ENCODE data around the gene JARID2. TPM values are rescaled to one million over a fixed set of nuclear protein-coding genes. Genes with fewer than 3 reads are reported as not detected.

Gene JARID2
- total RNA-seq, 1 experiment from 2014 or later, result 23.6 TPM

DNA sequence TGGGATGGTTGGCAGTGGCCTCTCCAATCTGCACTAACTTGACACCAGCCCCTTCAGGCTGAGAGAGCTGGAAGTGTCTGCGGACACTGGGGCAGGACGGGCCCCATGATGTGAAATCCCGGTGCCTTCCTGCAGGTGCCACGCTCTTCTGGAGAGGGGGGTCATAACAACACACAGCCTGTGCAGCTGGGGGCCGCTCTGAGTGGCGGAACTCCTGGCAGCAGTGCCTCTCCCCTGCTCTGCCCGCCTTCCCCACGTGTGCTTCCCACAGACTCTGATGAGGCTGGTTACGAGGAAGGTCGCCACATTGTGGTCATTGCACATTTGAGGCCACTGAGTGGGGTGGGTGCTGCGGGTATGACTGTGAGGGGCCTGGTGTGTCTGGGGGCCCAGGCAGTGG, 271.7 kb downstream of the JARID2 start:
- no peaks in the 10 kb centered on the region for H4K20me1 ChIP-seq (ENCODE audit: insufficient read depth)
- ChIA-PET CTCF (no interaction called here), RAD21 (ENCODE audit: low non-redundant PET in 1 of 2, low total read pairs in 2 of 2, uncharacterized antibody in 2 of 2, unreplicated experiment in 2 of 2) (no interaction called here), POLR2A (no interaction called here)
- DNase-seq (ENCODE audit: low read depth, low spot score), result no peak
- no peaks in the 10 kb centered on the region for H3K4me1 ChIP-seq (ENCODE audit: control insufficient read depth in 1 of 2, insufficient read depth in 2 of 2, low read length in 2 of 2)
- no peak for ATAC-seq
- no peak overlapping the region for H3K4me2 ChIP-seq (ENCODE audit: low read length)
- H3K9ac ChIP-seq (ENCODE audit: low read length), result no peak overlapping the region
- H2AFZ ChIP-seq (ENCODE audit: low read depth, low read length, poor library complexity, severe bottlenecking), result no peak overlapping the region
- H3K4me3 ChIP-seq (replicated peaks in 1 of 2; ENCODE audit: low read depth in 1 of 2, low read length in 2 of 2), result no peak overlapping the region
- peaks cover 3 to 6% of the 10 kb centered on the region in 2 experiments; a peak in 2 of 4 replicates for H3K36me3 ChIP-seq (ENCODE audit: control insufficient read depth in 1 of 2, insufficient read depth in 2 of 2, low read length in 2 of 2)
- H3K27me3 ChIP-seq (ENCODE audit: insufficient read depth, low read length), result no peaks in the 10 kb centered on the region
- no peak overlapping the region for H3K27ac ChIP-seq (ENCODE audit: low read depth, low read length)
- TF ChIP-seq POLR2A (IDR thresholded peaks at IDR 0.05; ENCODE audit: borderline replicate concordance, extremely low read depth, insufficient read depth, insufficient read length), result no peak
- no peak for TF ChIP-seq SRF (IDR thresholded peaks at IDR 0.05; ENCODE audit: low read depth)
- no peak for TF ChIP-seq ELF1 (IDR thresholded peaks at IDR 0.05; ENCODE audit: borderline replicate concordance, low read depth)
- TF ChIP-seq ZBTB33 (IDR thresholded peaks at IDR 0.05; ENCODE audit: extremely low read depth, insufficient replicate concordance, low read length), result no peak
- TF ChIP-seq FOSL1 (IDR thresholded peaks at IDR 0.05; ENCODE audit: low read depth), result no peak
- no peak for TF ChIP-seq JUND (IDR thresholded peaks at IDR 0.05)
- TF ChIP-seq, protein P1, sequence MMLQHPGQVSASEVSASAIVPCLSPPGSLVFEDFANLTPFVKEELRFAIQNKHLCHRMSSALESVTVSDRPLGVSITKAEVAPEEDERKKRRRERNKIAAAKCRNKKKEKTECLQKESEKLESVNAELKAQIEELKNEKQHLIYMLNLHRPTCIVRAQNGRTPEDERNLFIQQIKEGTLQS (IDR thresholded peaks at IDR 0.05), result no peak
- TF ChIP-seq ZNF274 (IDR thresholded peaks at IDR 0.05; ENCODE audit: low read depth, low read length), result no peak
- TF ChIP-seq CTCF (IDR thresholded peaks at IDR 0.05 in 2 of 3, conservative IDR thresholded peaks at IDR 0.05 in 1 of 3; ENCODE audit: borderline replicate concordance in 1 of 3, insufficient read depth in 1 of 3, low read depth in 2 of 3, low read length in 2 of 3), result no peak
- no peak for TF ChIP-seq POLR2AphosphoS5 (IDR thresholded peaks at IDR 0.05; ENCODE audit: low read depth, low read length)
- no peaks in the 10 kb centered on the region for H3K79me2 ChIP-seq (ENCODE audit: insufficient read depth, low read length)
- no peaks in the 10 kb centered on the region for H3K9me3 ChIP-seq (ENCODE audit: control insufficient read depth in 1 of 2, insufficient read depth in 1 of 2, low read depth in 1 of 2, low read length in 2 of 2)
- no peaks in the 10 kb centered on the region for H3K9me2 ChIP-seq (ENCODE audit: insufficient read depth)
- BruUV-seq (replicated peaks), result no TSS peak
- intact Hi-C loops (cut with micrococcal nuclease), result no loop called here
